ENCODE results near the gene CEP120.
"Not testable (repeated sequence)": the region's sequence is repeated elsewhere in the genome, so short reads cannot be mapped to it uniquely, and the experiment has no call there.

CEP120 gene

GRCh38 chr5:123340928-123341327 is 82.3 kb downstream of the CEP120 start:
- Histone ChIP-seq H3K4me3 (ENCODE audit: insufficient read depth, low read depth, low read length) (no peak overlapping the region), H3K9me3 (ENCODE audit: control insufficient read depth, low read length) (no peaks in the 10 kb centered on the region), H3K36me3 (ENCODE audit: control insufficient read depth, insufficient read depth, low read length) (no peaks in the 10 kb centered on the region), H3K27ac (ENCODE audit: insufficient read depth, low read depth, low read length, poor library complexity, severe bottlenecking) (no peak overlapping the region), H3K27me3 (ENCODE audit: control insufficient read depth, insufficient read depth, low read length, poor library complexity, severe bottlenecking) (no peaks in the 10 kb centered on the region), H3K4me1 (ENCODE audit: control insufficient read depth, insufficient read depth, low read length) (no peaks in the 10 kb centered on the region)
- WGBS, 2 experiments = 90 to 92% methylated on average over 2 of the region's 2 CpGs

GRCh38 chr5:123308377-123308776 is 114.8 kb downstream of the CEP120 start:
- H3K4me3 ChIP-seq (ENCODE audit: insufficient read depth, low read depth, low read length); H3K4me1 ChIP-seq (ENCODE audit: control insufficient read depth, insufficient read depth, low read length); H3K36me3 ChIP-seq (ENCODE audit: control insufficient read depth, insufficient read depth, low read length); H3K27ac ChIP-seq (ENCODE audit: insufficient read depth, low read depth, low read length, poor library complexity, severe bottlenecking); H3K27me3 ChIP-seq (ENCODE audit: control insufficient read depth, insufficient read depth, low read length, poor library complexity, severe bottlenecking); H3K9me3 ChIP-seq (ENCODE audit: control insufficient read depth, low read length): not testable (repeated sequence)
- WGBS, 2 experiments = 87 to 91% methylated on average over 9 of the region's 9 CpGs

- Histone ChIP-seq H3K27ac (ENCODE audit: insufficient read depth, low read depth, low read length, poor library complexity, severe bottlenecking) (no peak overlapping the region), H3K27me3 (ENCODE audit: control insufficient read depth, insufficient read depth, low read length, poor library complexity, severe bottlenecking) (no peaks in the 10 kb centered on the region), H3K9me3 (ENCODE audit: control insufficient read depth, low read length) (no peaks in the 10 kb centered on the region), H3K4me1 (ENCODE audit: control insufficient read depth, insufficient read depth, low read length) (no peaks in the 10 kb centered on the region), H3K36me3 (ENCODE audit: control insufficient read depth, insufficient read depth, low read length) (no peaks in the 10 kb centered on the region), H3K4me3 (ENCODE audit: insufficient read depth, low read depth, low read length) (no peak overlapping the region)
- 95 to 96% methylated on average over 4 of the region's 4 CpGs for WGBS, 2 experiments
These were observed 117.5 kb downstream of the CEP120 start for GRCh38 chr5:123305751-123306150.

- no peaks in the 10 kb centered on the region for H3K4me1 ChIP-seq (ENCODE audit: control insufficient read depth, insufficient read depth, low read length)
- no peaks in the 10 kb centered on the region for H3K36me3 ChIP-seq (ENCODE audit: control insufficient read depth, insufficient read depth, low read length)
- H3K27ac ChIP-seq (ENCODE audit: insufficient read depth, low read depth, low read length, poor library complexity, severe bottlenecking) = no peak overlapping the region
- no peaks in the 10 kb centered on the region for H3K27me3 ChIP-seq (ENCODE audit: control insufficient read depth, insufficient read depth, low read length, poor library complexity, severe bottlenecking)
- no peaks in the 10 kb centered on the region for H3K9me3 ChIP-seq (ENCODE audit: control insufficient read depth, low read length)
- H3K4me3 ChIP-seq (ENCODE audit: insufficient read depth, low read depth, low read length) = no peak overlapping the region
These were observed 118.4 kb downstream of the CEP120 start for GRCh38 chr5:123304777-123305316.

- WGBS, 2 experiments = 78 to 83% methylated on average over 3 of the region's 3 CpGs
- Histone ChIP-seq H3K4me1 (ENCODE audit: control insufficient read depth, insufficient read depth, low read length) (no peaks in the 10 kb centered on the region), H3K9me3 (ENCODE audit: control insufficient read depth, low read length) (no peaks in the 10 kb centered on the region), H3K36me3 (ENCODE audit: control insufficient read depth, insufficient read depth, low read length) (no peaks in the 10 kb centered on the region), H3K4me3 (ENCODE audit: insufficient read depth, low read depth, low read length) (no peak overlapping the region), H3K27ac (ENCODE audit: insufficient read depth, low read depth, low read length, poor library complexity, severe bottlenecking) (no peak overlapping the region), H3K27me3 (ENCODE audit: control insufficient read depth, insufficient read depth, low read length, poor library complexity, severe bottlenecking) (no peaks in the 10 kb centered on the region)
These were observed 119.4 kb downstream of the CEP120 start for GRCh38 chr5:123303802-123304201.

- WGBS, 2 experiments = 54 to 64% methylated on average over 3 to 4 of the region's 4 CpGs
These were observed 122.9 kb downstream of the CEP120 start for GRCh38 chr5:123300266-123300665.

GRCh38 chr5:123299136-123299535 is 124.1 kb downstream of the CEP120 start:
- Histone ChIP-seq H3K27ac (ENCODE audit: insufficient read depth, low read depth, low read length, poor library complexity, severe bottlenecking) (no peak overlapping the region), H3K4me3 (ENCODE audit: insufficient read depth, low read depth, low read length) (no peak overlapping the region), H3K4me1 (ENCODE audit: control insufficient read depth, insufficient read depth, low read length) (no peaks in the 10 kb centered on the region), H3K9me3 (ENCODE audit: control insufficient read depth, low read length) (no peaks in the 10 kb centered on the region), H3K27me3 (ENCODE audit: control insufficient read depth, insufficient read depth, low read length, poor library complexity, severe bottlenecking) (no peaks in the 10 kb centered on the region), H3K36me3 (ENCODE audit: control insufficient read depth, insufficient read depth, low read length) (no peaks in the 10 kb centered on the region)
- 89 to 93% methylated on average over 1 of the region's 1 CpG for WGBS, 2 experiments

More at GRCh38 chr5:123300266-123300665, 122.9 kb downstream of the CEP120 start:
- no peak overlapping the region for H3K27ac ChIP-seq (ENCODE audit: insufficient read depth, low read depth, low read length, poor library complexity, severe bottlenecking)
- no peak overlapping the region for H3K4me3 ChIP-seq (ENCODE audit: insufficient read depth, low read depth, low read length)
- H3K27me3 ChIP-seq (ENCODE audit: control insufficient read depth, insufficient read depth, low read length, poor library complexity, severe bottlenecking) = no peaks in the 10 kb centered on the region
- no peaks in the 10 kb centered on the region for H3K9me3 ChIP-seq (ENCODE audit: control insufficient read depth, low read length)
- H3K36me3 ChIP-seq (ENCODE audit: control insufficient read depth, insufficient read depth, low read length) = no peaks in the 10 kb centered on the region
- no peaks in the 10 kb centered on the region for H3K4me1 ChIP-seq (ENCODE audit: control insufficient read depth, insufficient read depth, low read length)

GRCh38 chr5:123298335-123299030 is 124.7 kb downstream of the CEP120 start:
- no peaks in the 10 kb centered on the region for H3K9me3 ChIP-seq (ENCODE audit: control insufficient read depth, low read length)
- 98 to 100% methylated on average over 2 of the region's 2 CpGs for WGBS, 2 experiments
- no peak overlapping the region for H3K4me3 ChIP-seq (ENCODE audit: insufficient read depth, low read depth, low read length)
- H3K27me3 ChIP-seq (ENCODE audit: control insufficient read depth, insufficient read depth, low read length, poor library complexity, severe bottlenecking) = no peaks in the 10 kb centered on the region
- no peaks in the 10 kb centered on the region for H3K4me1 ChIP-seq (ENCODE audit: control insufficient read depth, insufficient read depth, low read length)
- H3K36me3 ChIP-seq (ENCODE audit: control insufficient read depth, insufficient read depth, low read length) = no peaks in the 10 kb centered on the region
- no peak overlapping the region for H3K27ac ChIP-seq (ENCODE audit: insufficient read depth, low read depth, low read length, poor library complexity, severe bottlenecking)

- no peaks in the 10 kb centered on the region for H3K4me1 ChIP-seq (ENCODE audit: control insufficient read depth, insufficient read depth, low read length)
- H3K4me3 ChIP-seq (ENCODE audit: insufficient read depth, low read depth, low read length) = no peak overlapping the region
- H3K27ac ChIP-seq (ENCODE audit: insufficient read depth, low read depth, low read length, poor library complexity, severe bottlenecking) = no peak overlapping the region
- H3K27me3 ChIP-seq (ENCODE audit: control insufficient read depth, insufficient read depth, low read length, poor library complexity, severe bottlenecking) = no peaks in the 10 kb centered on the region
- no peaks in the 10 kb centered on the region for H3K9me3 ChIP-seq (ENCODE audit: control insufficient read depth, low read length)
- H3K36me3 ChIP-seq (ENCODE audit: control insufficient read depth, insufficient read depth, low read length) = no peaks in the 10 kb centered on the region
- WGBS, 2 experiments = 78 to 87% methylated on average over 1 of the region's 1 CpG
These were observed 125.3 kb downstream of the CEP120 start for GRCh38 chr5:123297866-123298265.

GRCh38 chr5:123297198-123297831 is 125.9 kb downstream of the CEP120 start:
- H3K9me3 ChIP-seq (ENCODE audit: control insufficient read depth, low read length) = no peaks in the 10 kb centered on the region
- no peak overlapping the region for H3K27ac ChIP-seq (ENCODE audit: insufficient read depth, low read depth, low read length, poor library complexity, severe bottlenecking)
- H3K4me3 ChIP-seq (ENCODE audit: insufficient read depth, low read depth, low read length) = no peak overlapping the region
- no peaks in the 10 kb centered on the region for H3K36me3 ChIP-seq (ENCODE audit: control insufficient read depth, insufficient read depth, low read length)
- no peaks in the 10 kb centered on the region for H3K27me3 ChIP-seq (ENCODE audit: control insufficient read depth, insufficient read depth, low read length, poor library complexity, severe bottlenecking)
- 46 to 49% methylated on average over 2 of the region's 2 CpGs for WGBS, 2 experiments
- no peaks in the 10 kb centered on the region for H3K4me1 ChIP-seq (ENCODE audit: control insufficient read depth, insufficient read depth, low read length)

All from ectodermal cell (in vitro differentiated cells).